OCI-LY1 (cell line): Measurements from ENCODE around the gene CAPN2.

Source experiments
- H2AFZ ChIP-seq: fragments of 200-600 bp; sonication (generic), shearing (Covaris generic); 2 replicates; pipeline ENCODE4 v1.6.0; 2014; ENCODE audit warnings: antibody characterized with exemption, mild to moderate bottlenecking, low read length
- H3F3A ChIP-seq: fragments of 200-600 bp; sonication (generic), shearing (Covaris generic); 2 replicates; pipeline ENCODE4 v1.6.0; 2014; ENCODE audit warnings: mild to moderate bottlenecking, antibody characterized with exemption, low read length, moderate library complexity; ENCODE audit not compliant: insufficient read depth
- H3K27ac ChIP-seq: fragments of 200-600 bp; sonication (generic); 2 replicates; pipeline ENCODE4 v1.5.1; 2014; ENCODE audit warnings: low read length, mixed run types, mild to moderate bottlenecking, low read depth; ENCODE audit not compliant: poor library complexity, severe bottlenecking
- H3K27me3 ChIP-seq: fragments of 200-600 bp; sonication (generic); 2 replicates; pipeline ENCODE4 v1.6.0; 2014; ENCODE audit warnings: antibody characterized with exemption, mild to moderate bottlenecking, low read length, moderate library complexity; ENCODE audit not compliant: insufficient read depth
- H3K36me3 ChIP-seq: fragments of 200-600 bp; sonication (generic); 2 replicates; pipeline ENCODE4 v1.6.1; 2014; ENCODE audit warnings: mild to moderate bottlenecking, antibody characterized with exemption, low read length, moderate library complexity, mixed read lengths; ENCODE audit not compliant: insufficient read depth
- H3K4me1 ChIP-seq: fragments of 200-600 bp; sonication (generic); 2 replicates; pipeline ENCODE4 v1.5.1; 2014; ENCODE audit warnings: mild to moderate bottlenecking, low read length, moderate library complexity; ENCODE audit not compliant: insufficient read depth, severe bottlenecking
- H3K4me2 ChIP-seq: fragments of 200-600 bp; sonication (generic), shearing (Covaris generic); 2 replicates; pipeline ENCODE4 v1.6.1; 2014; ENCODE audit warnings: low read length
- H3K4me3 ChIP-seq: fragments of 200-600 bp; sonication (generic); 2 replicates; pipeline ENCODE4 v1.5.1; 2014; ENCODE audit warnings: low read length, low read depth, mild to moderate bottlenecking, mixed read lengths; ENCODE audit not compliant: poor library complexity, severe bottlenecking
- H3K79me2 ChIP-seq: fragments of 200-600 bp; shearing (Covaris generic); 2 replicates; pipeline ENCODE4 v1.6.1; 2016; ENCODE audit warnings: mixed run types, low read length, mixed read lengths; ENCODE audit not compliant: insufficient read depth
- H3K9ac ChIP-seq: fragments of 200-600 bp; sonication (generic), shearing (Covaris generic); 2 replicates; pipeline ENCODE4 v1.6.1; 2014; ENCODE audit warnings: mild to moderate bottlenecking, low read length, mixed read lengths
- H3K9me2 ChIP-seq: fragments of 200-600 bp; sonication (generic), shearing (Covaris generic); 2 replicates; pipeline ENCODE4 v1.6.1; 2014; ENCODE audit warnings: low read depth, mild to moderate bottlenecking, low read length, mixed read lengths
- H3K9me3 ChIP-seq: fragments of 200-600 bp; shearing (Covaris generic); 2 replicates; pipeline ENCODE4 v1.6.1; 2014; ENCODE audit warnings: low read length, mixed read lengths
- H4K20me1 ChIP-seq: fragments of 200-600 bp; sonication (generic), shearing (Covaris generic); 2 replicates; pipeline ENCODE4 v1.6.0; 2016; ENCODE audit warnings: mild to moderate bottlenecking, low read length; ENCODE audit not compliant: insufficient read depth
- EZH2 ChIP-seq: fragments of 200-600 bp; sonication (generic), shearing (Covaris generic); IDR thresholded peaks from 2 replicates; pipeline ENCODE4 v1.8.0; 2017; ENCODE audit warnings: borderline replicate concordance, mixed run types, mild to moderate bottlenecking, antibody characterized with exemption, low read length, moderate library complexity, mixed read lengths
- TF ChIP-seq, protein P1 (sequence below): fragments of 200-600 bp; sonication (generic), shearing (Covaris generic); IDR thresholded peaks from 2 replicates; pipeline ENCODE4 v1.5.1; 2017; ENCODE audit warnings: mild to moderate bottlenecking, antibody characterized with exemption, low read length, moderate library complexity, mixed read lengths

The CAPN2 gene

DNA sequence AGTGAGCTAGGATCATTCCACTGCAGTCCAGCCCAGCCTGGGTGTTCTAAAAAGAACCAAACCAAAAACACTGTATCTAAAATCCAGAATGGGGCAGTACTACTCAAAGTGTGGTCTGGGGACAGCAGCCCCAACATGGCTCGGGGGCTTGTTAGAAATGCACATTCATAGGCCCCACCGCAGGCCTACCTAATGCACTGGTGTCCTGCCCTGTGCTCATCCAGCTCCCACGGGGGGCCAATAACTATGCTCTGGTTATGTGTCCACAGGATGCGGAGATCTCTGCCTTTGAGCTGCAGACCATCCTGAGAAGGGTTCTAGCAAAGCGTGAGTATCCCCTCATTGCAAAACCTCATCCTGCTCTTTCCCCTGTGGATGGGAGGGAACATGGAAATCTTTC, 51.5 kb downstream of the CAPN2 start:
- no peaks in the 10 kb centered on the region for H3F3A ChIP-seq

DNA sequence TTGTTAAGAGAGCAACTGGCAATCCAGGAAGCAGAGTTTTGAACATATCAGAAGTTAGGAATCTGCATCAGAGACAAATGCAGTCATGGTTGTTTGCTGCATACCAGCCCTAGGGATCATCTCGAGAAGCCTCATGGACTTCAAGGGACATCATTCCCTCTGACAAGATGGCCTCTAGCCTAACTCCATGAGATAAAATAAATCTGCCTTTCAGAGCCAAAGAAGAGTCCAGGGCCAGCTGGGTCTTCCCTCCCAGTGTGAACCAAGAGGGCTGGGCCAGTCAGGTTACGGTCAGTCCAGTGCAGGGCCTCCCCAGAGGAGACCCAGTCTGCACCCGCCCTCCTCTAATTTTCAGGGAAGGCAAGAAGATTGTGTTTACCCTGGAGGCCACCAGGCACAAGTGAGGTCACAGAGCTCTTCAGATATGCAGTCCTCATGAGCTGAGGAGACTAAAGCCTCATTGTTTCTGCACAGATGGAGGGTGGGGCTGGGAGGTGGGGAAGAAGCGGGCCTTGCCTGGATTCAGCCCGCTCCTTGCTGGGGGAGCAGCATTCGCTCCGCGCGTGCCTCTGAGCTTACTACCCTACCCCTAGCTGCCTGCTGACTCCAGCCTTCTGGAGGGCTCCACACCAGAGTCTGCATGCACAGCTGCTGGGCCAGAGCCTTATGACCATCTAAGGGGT, 52.8 kb downstream of the CAPN2 start:
- Histone ChIP-seq H3K27ac (no peak overlapping the region), H3F3A (no peaks in the 10 kb centered on the region), H3K36me3 (no peaks in the 10 kb centered on the region)

More for the DNA sequence above, 51.5 kb downstream of the CAPN2 start:
- TF ChIP-seq, protein P1, sequence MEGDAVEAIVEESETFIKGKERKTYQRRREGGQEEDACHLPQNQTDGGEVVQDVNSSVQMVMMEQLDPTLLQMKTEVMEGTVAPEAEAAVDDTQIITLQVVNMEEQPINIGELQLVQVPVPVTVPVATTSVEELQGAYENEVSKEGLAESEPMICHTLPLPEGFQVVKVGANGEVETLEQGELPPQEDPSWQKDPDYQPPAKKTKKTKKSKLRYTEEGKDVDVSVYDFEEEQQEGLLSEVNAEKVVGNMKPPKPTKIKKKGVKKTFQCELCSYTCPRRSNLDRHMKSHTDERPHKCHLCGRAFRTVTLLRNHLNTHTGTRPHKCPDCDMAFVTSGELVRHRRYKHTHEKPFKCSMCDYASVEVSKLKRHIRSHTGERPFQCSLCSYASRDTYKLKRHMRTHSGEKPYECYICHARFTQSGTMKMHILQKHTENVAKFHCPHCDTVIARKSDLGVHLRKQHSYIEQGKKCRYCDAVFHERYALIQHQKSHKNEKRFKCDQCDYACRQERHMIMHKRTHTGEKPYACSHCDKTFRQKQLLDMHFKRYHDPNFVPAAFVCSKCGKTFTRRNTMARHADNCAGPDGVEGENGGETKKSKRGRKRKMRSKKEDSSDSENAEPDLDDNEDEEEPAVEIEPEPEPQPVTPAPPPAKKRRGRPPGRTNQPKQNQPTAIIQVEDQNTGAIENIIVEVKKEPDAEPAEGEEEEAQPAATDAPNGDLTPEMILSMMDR, result no peak
- TF ChIP-seq EZH2, result no peak
- H3K36me3 ChIP-seq, result no peaks in the 10 kb centered on the region
- H3K9ac ChIP-seq, result no peak overlapping the region
- H4K20me1 ChIP-seq, result no peaks in the 10 kb centered on the region
- no peak overlapping the region for H3K27ac ChIP-seq
- no peaks in the 10 kb centered on the region for H3K79me2 ChIP-seq
- no peaks in the 10 kb centered on the region for H3K27me3 ChIP-seq
- no peak overlapping the region for H2AFZ ChIP-seq
- no peaks in the 10 kb centered on the region; the same call in 1 of the 2 replicates for H3K9me3 ChIP-seq
- H3K4me3 ChIP-seq, result no peak overlapping the region
- H3K4me2 ChIP-seq, result no peak overlapping the region
- no peaks in the 10 kb centered on the region for H3K9me2 ChIP-seq
- H3K4me1 ChIP-seq, result no peaks in the 10 kb centered on the region

DNA sequence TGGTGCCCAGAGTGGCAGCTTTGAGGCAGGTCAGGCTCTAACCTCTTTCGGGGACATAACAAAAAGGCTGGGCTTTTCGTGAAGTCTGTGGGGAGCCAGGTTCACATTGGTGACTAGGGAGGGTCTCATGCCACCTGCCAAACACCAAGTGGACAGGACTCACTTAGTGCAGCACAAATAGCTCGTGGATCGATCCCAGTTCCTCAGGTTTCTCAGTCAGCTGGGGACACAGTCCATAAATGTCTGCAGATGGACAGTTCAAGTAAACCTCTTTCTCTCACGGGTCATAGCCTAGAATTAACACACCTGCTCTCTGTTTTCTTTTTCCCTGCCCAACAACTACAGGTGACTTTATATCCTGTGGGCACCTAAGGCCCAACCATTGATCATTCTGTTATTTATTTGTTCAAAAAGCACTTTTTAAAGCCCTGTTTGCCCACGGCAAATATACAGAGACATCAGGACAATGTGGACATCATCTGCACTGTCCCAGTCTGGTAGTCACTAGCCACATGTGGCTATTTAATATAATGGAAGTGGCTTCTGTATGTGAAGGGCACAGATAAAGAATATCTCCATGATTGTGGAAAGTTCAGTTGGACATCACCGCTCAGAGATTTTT, 53.5 kb downstream of the CAPN2 start:
- no peaks in the 10 kb centered on the region for H3K36me3 ChIP-seq
- no peak overlapping the region for H2AFZ ChIP-seq
- H4K20me1 ChIP-seq, result no peaks in the 10 kb centered on the region
- H3K27ac ChIP-seq, result no peak overlapping the region
- TF ChIP-seq, protein P1, result no peak
- no peak for TF ChIP-seq EZH2
- no peaks in the 10 kb centered on the region for H3K27me3 ChIP-seq
- no peak overlapping the region for H3K4me3 ChIP-seq
- H3K4me2 ChIP-seq, result no peak overlapping the region
- no peaks in the 10 kb centered on the region for H3K4me1 ChIP-seq
- H3K9me2 ChIP-seq, result no peaks in the 10 kb centered on the region
- no peaks in the 10 kb centered on the region for H3F3A ChIP-seq
- no peaks in the 10 kb centered on the region for H3K79me2 ChIP-seq
- no peaks in the 10 kb centered on the region; the same call in 1 of the 2 replicates for H3K9me3 ChIP-seq
- no peak overlapping the region for H3K9ac ChIP-seq

More for the DNA sequence above, 52.8 kb downstream of the CAPN2 start:
- Histone ChIP-seq H4K20me1 (no peaks in the 10 kb centered on the region), H2AFZ (no peak overlapping the region), H3K9ac (no peak overlapping the region), H3K4me3 (no peak overlapping the region), H3K9me3 (no peaks in the 10 kb centered on the region; the same call in 1 of the 2 replicates), H3K9me2 (no peaks in the 10 kb centered on the region), H3K4me1 (no peaks in the 10 kb centered on the region), H3K27me3 (no peaks in the 10 kb centered on the region), H3K79me2 (no peaks in the 10 kb centered on the region), H3K4me2 (no peak overlapping the region)
- TF ChIP-seq EZH2, result no peak
- TF ChIP-seq, protein P1, result no peak
